ENCODE measurements around the gene ING1.
A peak's percentile ranks its signal among the peaks of the same experiment; 100 is the strongest.

The ING1 gene

DNA sequence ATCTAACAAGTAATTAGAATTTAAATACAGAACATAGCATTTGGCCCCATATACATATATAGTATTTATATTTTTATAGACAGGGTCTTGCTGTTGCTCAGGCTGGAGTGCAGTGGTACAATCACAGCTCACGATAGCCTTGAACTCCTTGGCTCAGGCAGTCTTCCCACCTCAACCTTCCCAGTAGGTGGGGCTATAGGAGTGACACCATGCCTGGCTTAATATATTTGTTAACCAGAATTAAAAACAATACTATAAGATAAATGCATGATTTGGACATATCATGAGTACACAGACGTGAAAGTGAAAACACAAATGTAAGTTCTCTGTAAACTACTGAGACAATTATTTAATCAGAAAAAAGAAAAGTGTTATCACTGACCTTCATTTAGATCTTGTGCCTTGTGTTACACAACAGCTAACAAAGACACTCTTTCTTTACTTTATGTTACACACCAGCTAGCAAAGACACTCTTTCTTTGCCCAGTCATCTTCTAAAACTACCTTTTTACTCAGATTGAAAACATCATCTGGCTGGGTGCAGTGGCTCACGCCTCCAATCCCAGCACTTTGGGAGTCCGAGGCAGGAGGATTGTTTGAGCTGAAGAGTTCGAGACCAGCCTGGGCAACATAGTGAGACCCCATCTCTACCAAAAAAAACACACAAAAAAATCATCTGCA lies 30.2 kb upstream of the ING1 start:
- DNase-seq (ENCODE audit: low spot score) = no peak
- TF ChIP-seq, protein P1, sequence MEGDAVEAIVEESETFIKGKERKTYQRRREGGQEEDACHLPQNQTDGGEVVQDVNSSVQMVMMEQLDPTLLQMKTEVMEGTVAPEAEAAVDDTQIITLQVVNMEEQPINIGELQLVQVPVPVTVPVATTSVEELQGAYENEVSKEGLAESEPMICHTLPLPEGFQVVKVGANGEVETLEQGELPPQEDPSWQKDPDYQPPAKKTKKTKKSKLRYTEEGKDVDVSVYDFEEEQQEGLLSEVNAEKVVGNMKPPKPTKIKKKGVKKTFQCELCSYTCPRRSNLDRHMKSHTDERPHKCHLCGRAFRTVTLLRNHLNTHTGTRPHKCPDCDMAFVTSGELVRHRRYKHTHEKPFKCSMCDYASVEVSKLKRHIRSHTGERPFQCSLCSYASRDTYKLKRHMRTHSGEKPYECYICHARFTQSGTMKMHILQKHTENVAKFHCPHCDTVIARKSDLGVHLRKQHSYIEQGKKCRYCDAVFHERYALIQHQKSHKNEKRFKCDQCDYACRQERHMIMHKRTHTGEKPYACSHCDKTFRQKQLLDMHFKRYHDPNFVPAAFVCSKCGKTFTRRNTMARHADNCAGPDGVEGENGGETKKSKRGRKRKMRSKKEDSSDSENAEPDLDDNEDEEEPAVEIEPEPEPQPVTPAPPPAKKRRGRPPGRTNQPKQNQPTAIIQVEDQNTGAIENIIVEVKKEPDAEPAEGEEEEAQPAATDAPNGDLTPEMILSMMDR (IDR thresholded peaks at IDR 0.05; ENCODE audit: extremely low read depth, insufficient read depth, missing control alignments) = peak; percentile 58
- in situ Hi-C loops (cut with MboI; ENCODE audit: low pct_unique_long_range_greater_than_20kb, low sequenced_read_pairs, unreplicated experiment) = no loop called here

DNA sequence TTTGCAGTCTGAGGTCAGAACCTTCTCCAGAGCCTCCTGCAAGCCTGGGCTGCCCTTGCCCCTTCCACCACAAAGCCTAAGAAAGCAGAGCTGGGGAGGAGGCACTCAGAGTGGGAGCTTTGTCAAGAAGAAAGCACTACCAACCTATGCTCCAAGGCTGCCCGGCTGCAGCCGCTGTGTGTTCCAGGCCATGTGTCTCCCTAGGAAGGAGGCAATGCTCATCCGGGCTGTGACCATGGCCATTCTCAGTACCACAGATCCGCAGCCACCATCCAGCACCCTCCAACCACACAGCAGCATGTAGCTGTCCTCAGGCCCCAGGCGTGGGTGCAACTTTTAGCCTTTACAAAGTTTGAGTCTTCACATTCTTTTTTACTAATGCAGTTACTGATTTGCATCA lies 29.6 kb upstream of the ING1 start:
- TF ChIP-seq, protein P1 (IDR thresholded peaks at IDR 0.05; ENCODE audit: extremely low read depth, insufficient read depth, missing control alignments) = no peak
- no peak for DNase-seq (ENCODE audit: low spot score)
- in situ Hi-C loops (cut with MboI; ENCODE audit: low pct_unique_long_range_greater_than_20kb, low sequenced_read_pairs, unreplicated experiment) = no loop called here

DNA sequence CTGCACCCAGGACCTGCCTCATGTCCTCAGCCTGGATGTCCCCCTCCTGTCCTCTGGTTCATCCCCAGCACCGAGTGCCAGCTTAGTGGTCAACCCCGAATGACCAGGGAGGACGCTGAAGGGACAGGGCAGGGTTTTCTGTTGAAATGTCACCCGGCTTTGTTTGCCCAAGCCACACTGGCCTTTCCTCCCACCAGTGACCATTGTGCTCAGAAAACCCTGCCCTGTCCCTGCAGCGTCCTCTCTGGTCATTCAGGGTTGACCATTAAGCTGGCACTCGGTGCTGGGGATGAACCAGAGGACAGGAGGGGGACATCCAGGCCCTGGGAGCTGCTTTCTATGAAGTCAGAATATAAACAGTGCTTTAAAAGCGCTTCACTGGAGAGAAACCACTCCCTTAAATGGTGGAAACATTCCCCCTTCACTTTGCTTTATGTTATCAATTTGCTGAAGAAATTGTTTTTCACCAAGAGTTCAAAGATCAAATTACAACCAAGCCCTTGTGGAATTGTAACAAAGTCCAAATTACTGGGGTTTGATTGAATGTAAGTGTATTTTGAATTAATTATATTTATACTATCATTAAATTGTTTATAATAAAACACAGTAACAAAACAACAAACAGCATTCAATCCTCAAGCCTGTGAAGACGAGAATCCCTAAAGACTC lies 29.0 kb upstream of the ING1 start:
- in situ Hi-C loops (cut with MboI; ENCODE audit: low pct_unique_long_range_greater_than_20kb, low sequenced_read_pairs, unreplicated experiment) = no loop called here

DNA sequence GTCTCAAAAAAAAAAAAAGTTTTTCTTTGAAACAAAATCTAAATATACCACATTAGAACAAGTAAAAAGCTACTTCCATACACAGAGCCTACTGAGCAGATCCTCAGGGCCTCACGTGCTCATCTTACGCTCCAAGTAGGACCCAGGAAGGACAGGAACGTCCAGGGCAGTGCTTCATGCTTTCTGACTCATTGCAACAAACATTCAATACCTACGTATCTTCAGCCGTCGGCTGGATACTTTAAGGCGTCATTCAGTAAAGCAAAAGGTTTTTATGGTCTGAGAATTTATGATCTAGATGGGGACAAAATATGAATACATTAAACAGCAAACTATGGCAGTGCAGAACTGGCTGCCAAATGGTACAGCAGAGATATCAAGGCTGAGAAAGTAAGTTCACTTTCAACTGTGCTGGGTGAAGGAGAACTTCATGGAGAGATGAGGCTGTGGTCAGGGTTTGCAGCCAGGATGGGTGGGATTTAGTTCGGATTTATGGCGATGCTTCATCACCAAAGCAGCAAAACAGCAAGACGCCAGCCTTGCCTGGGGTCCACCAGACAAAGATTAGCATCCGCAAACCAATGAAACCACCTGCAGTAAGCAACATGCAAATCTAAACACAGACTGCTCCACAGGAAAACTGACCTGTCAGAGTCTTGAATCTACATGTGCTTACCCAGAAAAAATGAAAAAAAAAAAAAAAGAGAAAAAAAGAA lies 28.0 kb upstream of the ING1 start:
- TF ChIP-seq, protein P1 (IDR thresholded peaks at IDR 0.05; ENCODE audit: extremely low read depth, insufficient read depth, missing control alignments) = no peak
- in situ Hi-C loops (cut with MboI; ENCODE audit: low pct_unique_long_range_greater_than_20kb, low sequenced_read_pairs, unreplicated experiment) = no loop called here
- no peak for DNase-seq (ENCODE audit: low spot score)

More for the DNA sequence above, 29.0 kb upstream of the ING1 start:
- DNase-seq (ENCODE audit: low spot score) = no peak
- TF ChIP-seq, protein P1 (IDR thresholded peaks at IDR 0.05; ENCODE audit: extremely low read depth, insufficient read depth, missing control alignments) = no peak

DNA sequence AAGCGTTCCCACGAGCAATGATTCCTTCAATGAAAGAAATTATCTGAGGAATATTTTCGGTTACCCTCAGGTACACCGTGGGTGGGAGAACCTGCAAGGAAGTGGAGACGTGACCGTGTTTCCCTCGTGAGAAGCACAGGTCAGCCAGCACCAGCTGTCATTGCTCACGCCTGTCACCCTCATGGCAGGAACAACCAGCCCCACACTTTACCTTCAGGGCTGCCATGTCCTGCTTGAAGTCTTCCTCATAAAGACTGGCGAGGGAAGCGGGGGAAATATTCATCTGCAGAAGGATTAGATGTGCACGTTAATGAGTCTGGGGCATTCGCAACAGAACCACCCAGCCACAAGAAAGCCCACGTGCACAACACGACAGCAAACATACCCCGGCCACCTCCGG lies 25.8 kb upstream of the ING1 start:
- TF ChIP-seq, protein P1 (IDR thresholded peaks at IDR 0.05; ENCODE audit: extremely low read depth, insufficient read depth, missing control alignments) = no peak
- no peak for DNase-seq (ENCODE audit: low spot score)
- in situ Hi-C loops (cut with MboI; ENCODE audit: low pct_unique_long_range_greater_than_20kb, low sequenced_read_pairs, unreplicated experiment) = no loop called here

DNA sequence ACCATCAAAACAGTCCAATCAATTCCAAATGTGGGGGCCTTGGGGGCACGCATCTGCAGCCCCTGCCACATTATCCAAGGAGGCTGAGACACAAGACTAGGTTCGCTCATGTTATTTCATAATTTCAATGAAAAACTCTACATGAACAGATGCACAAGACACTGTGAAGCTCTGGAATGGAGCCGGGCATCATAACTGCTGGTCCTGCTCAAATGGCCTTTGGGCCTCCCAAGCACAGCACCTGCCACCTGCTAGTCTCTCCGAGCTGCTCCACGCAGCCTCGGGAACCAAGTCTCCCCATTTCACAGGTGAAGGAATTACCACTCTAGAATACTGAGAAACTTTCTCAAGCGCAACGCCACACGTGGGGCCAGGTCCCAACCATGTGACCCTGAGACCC lies 24.5 kb upstream of the ING1 start:
- DNase-seq (ENCODE audit: low spot score) = no peak
- TF ChIP-seq, protein P1 (IDR thresholded peaks at IDR 0.05; ENCODE audit: extremely low read depth, insufficient read depth, missing control alignments) = no peak
- in situ Hi-C loops (cut with MboI; ENCODE audit: low pct_unique_long_range_greater_than_20kb, low sequenced_read_pairs, unreplicated experiment) = no loop called here
